HG03565 (cell line): ENCODE data around the gene CNN2.

Experiments
- ATAC-seq: cut with Tn5 transposase; IDR thresholded peaks from one replicate; pipeline ENCODE4 v1.9.1; 2021; ENCODE audit warnings: mild to moderate bottlenecking, moderate library complexity; ENCODE audit not compliant: unreplicated experiment

The CNN2 gene

DNA sequence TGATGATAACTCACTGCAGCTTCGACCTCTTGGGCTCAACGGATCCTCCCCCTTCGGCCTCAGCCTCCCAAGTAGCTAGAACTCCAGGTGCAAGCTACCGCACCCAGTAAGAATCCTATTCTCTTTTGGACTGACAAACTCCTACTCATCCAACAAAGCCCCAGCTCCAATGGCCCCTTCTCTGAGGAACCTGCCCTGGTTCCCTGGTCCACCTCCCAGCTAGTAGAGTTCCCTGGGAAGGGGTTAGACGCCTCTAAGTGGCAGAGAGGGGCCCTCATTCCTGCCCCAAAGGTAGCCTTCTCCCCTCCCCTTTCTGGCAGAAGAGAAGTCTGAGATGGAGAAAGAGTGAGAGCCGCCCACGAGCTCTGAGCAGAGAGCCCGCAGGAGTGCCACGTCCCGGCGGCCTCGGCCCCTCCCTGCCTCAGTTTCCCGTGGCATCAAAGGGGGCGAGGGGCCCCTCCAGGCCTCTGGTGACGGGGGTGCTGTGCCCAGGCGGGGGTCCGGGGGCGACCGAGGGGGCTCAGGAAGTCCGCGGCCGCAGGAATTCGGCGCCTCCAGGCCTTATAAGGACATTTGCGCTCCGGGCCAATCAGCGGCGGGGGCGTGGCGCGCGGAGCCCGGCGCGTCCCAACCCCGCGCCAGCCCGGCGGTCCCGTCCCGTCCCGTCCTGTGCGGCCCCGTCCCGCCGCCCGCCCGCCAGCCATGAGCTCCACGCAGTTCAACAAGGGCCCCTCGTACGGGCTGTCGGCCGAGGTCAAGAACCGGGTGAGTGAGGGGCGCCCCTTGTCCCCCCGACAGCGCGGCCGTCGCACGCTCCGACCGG, at the start of gene CNN2:
TSS of gene CNN2 (plus strand) at position 649 of the 823 bp plus-strand sequence. CDS start at position 703, 54 bp downstream.
- ATAC-seq = no peak

DNA sequence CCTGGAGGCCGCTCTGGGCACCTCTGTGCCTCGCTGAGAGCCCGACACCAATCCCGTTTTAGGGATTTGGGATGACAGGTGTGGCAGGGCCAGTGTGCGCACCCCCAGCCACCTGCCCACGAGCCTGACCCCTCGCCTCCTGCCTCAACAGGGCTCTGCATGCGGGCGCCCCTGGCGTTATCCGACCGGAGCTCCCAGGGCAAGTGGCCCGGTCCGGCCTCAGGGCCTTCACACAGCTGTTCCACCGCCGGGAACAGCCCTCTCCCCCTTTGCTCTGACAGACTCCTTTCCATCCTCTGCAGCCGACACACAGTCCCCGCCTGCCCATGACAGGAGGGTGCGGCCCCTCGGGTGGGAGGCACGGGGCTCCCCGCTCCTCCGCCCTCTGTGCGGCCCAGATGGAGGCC, 49.3 kb upstream of the CNN2 start:
- ATAC-seq = no peak

DNA sequence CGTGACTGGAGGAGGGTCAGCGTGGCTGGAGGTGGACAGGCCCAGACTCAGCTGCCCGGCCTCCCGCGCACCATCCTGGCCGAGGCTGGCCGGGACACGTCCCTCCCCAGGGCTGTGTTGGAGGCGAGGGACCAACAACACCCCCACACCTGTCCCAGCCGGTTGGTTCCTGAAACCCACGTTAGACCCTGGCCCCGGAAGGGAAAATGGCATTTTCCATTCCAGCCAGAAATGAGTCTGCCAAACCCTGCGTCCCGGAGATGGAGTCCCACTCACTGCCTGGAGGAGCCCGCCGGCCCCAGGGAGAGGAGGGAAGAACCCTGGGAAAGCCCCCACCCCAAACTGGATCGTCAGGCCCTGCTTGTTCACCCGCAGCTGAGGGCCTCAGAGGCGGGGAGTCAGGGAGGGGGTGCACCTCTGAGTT, 47.1 kb upstream of the CNN2 start:
- ATAC-seq = no peak

DNA sequence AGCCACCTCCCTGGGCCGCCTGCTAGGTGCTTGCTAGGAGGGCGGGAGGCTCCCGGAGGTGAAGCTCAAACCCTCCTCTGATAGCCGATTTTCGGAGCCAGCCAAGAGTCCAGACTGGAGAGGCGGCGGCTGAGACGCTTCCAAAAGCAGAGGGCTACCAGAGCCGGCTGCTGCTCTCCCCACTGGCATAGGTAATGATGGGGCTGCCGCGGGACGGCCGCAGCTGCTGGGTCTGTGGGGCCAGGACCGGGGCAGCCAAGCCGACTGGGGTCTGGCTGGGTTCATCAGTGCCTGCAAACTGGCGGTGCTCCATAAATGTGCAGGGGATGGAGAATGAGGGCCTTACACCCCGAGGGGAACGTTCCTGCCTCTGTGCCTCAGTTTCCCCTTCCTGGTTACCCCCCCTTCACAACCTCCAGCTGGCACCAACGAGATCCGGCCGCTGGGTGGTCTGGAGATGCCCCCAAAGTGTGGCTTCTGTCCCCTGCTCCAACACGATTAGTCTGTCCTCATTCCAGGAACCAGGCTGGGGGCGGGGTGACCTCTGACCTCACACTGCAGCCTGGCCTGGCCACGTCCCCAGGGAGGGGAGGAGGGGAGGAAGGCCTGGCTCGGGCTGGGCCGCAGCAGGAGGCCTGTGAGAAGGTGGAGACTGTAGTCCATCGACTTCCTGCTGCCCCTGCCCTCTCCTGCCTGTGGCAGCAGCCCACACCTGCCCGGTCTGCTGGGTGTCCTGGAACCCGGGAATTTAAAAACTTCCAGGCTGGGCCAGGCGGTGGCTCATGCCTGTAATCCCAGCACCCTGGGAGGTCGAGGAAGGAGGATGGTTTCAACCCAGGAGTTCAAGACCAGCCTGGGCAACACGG, 46.0 kb upstream of the CNN2 start:
- no peak for ATAC-seq

DNA sequence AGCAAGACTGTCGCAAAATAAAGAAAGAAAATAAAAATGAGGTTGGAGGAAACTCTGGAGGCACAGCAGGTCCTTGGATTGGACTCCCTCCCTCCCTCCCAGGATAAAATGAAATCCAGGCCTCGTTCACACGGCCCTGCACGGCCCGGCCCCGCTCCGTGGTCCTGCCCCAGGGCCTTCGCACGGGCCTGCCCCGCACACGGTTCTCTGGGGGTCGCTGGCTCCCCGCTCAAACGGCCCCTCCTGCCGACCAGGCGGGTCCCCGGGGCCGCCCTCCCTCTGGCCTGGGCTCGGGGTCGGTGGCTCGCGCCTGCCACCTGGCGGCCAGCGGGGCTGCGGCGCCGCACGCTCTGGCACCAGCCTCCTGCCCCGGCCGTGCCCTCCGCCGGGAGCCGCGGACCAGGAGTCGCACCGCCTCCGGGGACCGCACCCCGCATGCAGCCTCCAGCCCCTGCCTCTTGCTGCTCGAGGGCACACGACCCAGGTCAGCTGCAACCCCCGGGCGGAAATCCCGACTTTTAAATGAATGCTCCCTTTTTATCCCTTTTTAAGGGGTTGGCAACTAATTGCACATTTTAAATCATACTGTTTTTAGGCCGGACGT, 43.7 kb upstream of the CNN2 start:
- ATAC-seq = peak; percentile 43

DNA sequence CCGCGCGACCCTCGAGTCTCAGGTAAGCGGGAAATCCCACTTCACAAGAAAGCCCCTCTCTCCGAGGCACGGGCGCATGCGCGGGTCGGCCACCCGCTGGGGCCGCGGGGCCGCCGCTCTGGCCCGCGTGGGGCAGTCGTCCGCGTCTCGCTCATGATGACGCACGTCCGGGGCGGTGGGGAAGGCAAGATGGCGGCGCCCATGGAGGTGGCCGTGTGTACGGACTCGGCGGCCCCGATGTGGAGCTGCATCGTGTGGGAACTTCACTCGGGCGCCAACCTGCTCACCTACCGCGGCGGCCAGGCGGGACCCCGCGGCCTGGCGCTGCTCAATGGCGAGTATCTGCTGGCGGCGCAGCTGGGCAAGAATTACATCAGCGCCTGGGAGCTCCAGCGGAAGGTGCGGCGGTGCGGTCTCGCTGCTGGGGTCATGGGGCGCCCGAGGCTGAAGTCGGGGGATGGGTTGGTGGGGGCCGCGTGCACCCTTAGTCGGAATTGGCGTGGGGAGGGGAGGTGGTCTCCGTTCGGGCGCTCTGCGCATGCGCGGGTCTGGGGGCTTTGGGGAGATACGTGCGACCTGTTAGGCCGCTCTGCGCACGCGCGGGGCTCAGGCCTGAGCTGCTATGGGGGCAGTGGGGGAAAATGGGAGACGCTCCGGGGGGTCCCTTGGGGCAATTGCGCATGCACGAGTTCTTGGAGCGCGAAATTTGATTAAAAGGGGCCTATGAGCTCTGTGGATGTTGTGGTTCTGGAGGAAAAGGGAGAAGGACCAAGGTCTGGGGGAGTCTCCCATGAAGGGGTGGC, 42.0 kb upstream of the CNN2 start, which contains the start of gene WDR18:
TSS of gene WDR18 (plus strand) at position 181 of the 803 bp plus-strand sequence. CDS start at position 190, 9 bp downstream.
- peak; percentile 53 for ATAC-seq

DNA sequence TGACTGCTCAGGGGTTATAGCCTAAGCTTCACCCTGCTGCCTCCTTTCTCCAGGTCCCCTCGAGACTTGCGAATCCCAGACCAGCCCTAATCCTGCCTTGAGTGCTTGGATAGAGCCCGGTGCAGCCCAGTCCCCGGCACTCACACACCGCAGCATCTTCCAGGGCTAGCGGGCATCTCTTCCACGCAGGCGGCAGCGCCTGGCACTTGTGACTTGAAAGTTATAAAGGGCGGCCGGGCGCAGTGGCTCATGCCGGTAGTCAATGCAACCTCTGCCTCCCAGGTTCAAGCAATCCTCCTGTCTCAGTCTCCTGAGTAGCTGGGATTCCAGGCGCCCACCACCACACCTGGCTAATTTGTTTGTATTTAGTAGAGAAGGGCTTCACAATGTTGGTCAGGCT, 40.3 kb upstream of the CNN2 start:
- no peak for ATAC-seq

DNA sequence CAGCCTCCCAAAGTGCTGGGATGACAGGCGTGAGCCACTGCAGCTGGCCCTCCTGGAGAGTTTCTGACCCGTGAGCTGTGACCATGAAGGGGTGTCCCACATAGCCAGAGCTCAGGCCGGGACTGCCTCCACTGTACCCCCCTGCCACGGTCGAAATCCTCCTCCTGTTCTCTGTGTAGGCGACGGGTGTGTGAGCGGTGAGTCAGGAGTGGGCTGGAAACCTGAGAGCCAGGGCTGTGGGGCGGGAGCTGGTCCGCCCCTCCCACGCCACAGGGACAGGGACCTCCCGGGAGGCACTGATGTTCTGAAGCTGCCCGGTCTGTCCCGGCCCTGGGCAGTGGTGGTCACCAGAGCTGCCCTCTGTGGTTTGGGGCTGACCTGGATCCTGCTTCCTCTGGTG, 38.3 kb upstream of the CNN2 start:
- ATAC-seq = no peak

DNA sequence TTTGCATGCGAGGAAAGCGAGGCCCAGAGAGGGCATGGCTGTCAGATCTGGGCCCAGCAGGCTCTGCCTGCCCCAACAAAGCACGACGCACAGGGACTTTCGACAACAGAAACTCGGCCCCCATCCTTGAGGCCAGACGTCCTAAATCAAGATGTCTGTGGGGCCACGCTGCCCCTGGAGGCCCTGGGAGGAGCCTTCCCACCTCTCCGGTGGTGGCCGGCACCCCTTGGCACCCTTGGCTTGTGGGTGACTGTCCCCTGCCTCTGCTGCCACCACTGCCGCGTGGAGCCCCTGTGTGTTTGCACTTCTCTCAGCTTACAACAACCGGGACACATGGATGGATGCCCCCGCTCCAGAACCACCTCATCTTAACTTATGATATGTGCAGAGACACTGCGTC, 37.9 kb upstream of the CNN2 start:
- no peak for ATAC-seq

DNA sequence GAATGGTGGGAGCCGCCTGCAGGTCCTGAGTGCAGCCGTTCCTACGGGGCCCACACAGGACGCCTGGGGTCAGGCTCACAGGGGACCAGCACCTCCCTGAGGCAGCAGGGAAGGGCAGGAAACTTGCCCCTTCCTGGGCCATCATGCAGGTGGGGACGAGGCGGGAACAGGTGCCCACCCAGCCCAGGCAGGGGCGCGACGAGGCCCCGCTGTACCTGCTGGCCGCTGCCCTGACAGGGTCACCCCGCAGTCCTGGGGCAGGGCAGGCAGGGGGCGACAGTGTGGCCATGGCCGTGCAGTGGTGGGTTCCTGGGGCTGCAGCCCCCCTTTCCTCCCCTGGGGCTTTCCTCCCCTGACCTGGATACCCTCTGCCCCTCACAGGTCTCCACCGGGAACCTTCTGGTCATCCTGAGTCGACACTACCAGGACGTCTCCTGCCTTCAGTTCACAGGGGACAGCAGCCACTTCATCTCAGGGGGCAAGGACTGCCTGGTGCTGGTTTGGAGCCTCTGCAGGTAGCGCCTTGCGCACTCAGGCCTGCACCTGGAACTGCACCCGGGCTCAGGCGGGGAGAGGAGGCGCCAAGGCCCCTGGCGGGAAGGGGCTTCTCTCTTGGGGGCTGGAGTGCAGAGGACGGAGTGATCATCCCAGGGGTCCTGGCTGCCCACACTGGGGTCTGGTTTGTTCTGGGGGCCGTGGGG, 36.9 kb upstream of the CNN2 start:
- no peak for ATAC-seq

DNA sequence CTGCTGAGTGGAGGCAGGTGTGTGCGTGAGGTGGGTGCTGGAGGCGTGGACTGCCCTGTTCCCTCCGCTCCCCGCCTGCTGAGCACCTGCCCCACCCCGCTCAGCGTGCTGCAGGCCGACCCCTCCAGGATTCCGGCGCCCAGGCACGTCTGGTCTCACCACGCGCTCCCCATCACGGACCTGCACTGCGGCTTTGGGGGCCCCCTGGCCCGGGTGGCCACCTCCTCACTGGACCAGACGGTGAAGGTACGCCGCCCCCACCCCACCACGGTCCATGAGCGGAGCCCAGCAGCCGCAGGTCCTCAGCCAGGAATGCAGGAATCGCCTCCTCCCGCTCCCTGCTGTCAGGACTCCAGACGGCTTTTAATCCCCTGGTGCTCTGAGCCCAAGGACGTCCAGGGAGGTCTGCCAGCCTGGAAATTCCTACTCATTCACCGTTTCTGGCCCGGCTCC, 36.3 kb upstream of the CNN2 start:
- no peak for ATAC-seq

DNA sequence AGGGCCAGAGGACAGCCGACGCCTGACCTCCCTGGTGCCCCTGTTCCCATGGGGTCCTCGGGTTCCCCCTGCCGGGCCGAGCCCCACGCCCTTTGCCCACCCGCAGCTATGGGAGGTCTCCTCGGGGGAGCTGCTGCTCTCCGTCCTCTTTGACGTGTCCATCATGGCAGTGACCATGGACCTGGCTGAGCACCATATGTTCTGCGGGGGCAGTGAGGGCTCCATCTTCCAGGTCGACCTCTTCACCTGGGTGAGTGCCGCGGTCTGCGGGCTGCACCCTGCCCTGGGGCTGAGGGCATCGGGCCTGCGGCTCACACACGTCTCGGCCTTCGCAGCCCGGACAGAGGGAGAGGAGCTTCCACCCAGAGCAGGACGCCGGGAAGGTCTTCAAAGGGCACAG, 35.7 kb upstream of the CNN2 start:
- no peak for ATAC-seq

DNA sequence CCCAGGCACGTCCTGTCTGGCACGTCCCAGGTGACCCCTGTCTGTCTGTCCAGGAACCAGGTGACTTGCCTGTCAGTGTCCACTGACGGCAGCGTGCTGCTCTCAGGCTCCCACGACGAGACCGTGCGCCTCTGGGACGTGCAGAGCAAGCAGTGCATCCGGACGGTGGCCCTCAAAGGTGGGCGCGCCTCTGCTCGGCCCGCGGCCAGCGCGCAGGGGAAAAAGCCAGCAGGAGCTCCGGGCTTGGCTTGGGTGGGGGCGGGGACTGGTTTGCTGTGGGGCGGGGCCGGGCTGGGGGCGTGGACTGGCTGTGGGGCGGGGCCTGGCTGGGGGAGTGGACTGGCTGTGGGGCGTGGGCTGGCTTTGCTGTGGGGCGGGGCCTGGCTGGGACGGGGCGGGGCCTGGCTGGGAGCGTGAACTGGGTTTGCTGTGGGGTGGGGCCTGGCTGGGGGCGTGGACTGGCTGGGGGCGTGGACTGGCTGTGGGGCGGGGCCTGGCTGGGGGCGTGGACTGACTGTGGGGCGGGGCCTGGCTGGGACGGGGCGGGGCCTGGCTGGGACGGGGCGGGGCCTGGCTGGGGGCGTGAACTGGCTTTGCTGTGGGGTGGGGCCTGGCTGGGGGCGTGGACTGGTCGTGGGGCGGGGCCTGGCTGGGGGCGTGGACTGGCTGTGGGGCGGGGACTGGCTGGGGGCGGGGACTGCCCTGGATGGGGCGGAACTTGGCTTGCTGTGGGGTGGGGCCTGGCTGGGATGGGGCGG, 35.1 kb upstream of the CNN2 start:
- no peak for ATAC-seq

DNA sequence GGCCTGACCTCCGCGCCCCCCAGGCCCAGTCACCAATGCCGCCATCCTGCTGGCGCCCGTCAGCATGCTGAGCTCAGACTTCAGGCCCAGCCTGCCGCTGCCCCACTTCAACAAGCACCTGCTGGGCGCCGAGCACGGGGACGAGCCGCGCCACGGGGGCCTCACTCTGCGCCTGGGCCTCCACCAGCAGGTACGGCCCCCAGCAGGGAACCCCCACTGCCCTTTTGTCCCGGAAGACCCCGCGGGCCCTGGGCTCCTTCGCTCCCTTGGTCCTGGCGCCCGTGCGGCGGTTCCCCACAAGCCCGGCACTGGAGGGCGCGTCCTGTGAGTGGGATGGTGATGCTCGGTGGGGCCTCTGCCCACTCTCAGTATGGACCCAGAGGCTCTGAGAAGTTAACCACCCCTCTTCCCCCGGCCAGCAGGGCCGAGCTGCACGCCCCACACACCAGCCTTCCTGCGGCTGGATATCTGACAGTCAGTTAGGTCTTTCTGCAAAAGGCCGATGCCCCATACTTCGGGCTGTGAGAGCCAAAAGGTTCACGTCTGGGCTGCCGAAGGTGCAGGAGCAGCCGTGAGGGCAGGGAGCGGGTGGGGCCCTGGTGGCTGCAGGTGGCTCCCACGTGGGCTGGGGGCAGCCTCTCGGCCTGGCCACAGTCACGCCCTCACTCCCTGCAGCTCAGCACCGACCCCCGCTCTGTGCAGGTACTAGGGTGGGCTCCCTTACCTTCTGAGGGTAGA, 34.3 kb upstream of the CNN2 start:
- ATAC-seq = no peak

DNA sequence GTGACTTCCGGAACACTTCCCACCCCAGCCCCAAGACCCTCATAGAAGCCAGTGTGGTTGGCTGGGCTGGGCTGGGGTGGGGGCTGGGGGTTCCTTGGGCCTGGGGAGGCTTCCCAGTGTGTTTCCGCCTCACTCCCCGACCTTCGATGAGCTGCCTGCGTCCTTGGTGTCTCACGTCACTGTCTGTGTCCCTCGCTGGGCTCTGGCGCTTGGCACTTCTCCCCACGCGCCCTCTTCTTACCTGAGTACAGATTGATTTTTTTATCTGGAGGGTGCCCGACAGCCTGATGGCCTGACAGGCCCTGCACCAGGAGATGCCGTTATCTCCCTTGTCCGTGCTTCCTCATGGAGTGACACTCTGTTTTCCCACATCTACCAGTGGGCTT, 33.7 kb upstream of the CNN2 start:
- no peak for ATAC-seq

DNA sequence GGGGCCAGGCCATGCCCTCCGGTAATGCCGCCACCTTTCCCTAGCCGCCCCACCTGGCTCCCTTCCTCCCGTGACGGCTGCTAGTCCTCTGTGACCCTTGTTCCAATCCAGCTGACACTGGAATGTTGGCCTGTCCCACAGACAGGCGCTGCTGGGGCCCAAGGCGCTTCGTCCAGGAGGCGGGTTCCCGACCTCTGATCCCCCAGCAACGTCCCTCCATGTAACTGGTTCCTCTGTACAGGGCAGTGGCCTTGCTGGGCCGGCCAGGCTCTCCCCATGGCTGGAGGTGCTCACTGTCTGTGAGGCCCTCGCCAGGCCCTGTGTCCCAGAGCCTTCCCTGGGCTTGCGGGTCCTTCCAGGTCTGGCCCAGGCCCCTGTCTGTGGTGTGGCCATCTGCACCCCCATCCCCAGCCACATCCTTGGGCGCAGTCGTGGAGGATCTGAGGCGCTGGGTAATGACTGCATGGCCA, 33.0 kb upstream of the CNN2 start:
- ATAC-seq = no peak

DNA sequence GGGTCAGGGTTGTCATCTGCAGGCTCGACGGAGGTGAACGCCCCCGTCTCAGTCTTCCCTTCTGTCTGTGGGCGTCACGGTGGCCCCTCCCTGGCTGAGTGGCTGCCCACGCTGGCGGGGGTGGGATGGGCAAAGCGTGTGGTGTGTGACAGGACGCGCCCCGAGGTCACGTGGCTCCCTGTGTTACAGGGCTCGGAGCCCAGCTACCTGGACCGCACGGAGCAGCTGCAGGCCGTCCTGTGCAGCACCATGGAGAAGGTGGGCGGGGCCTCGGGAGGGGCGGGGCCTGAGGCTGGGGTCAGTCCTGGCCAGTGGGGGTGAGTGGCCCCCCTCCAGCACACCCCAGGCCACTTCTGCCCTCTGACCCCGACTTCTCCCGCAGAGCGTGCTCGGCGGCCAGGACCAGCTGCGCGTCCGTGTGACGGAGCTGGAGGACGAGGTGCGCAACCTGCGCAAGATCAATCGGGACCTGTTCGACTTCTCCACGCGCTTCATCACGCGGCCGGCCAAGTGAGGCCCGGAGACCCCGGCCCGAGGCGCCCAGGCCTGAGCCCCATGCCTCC, 32.5 kb upstream of the CNN2 start:
- ATAC-seq = no peak

DNA sequence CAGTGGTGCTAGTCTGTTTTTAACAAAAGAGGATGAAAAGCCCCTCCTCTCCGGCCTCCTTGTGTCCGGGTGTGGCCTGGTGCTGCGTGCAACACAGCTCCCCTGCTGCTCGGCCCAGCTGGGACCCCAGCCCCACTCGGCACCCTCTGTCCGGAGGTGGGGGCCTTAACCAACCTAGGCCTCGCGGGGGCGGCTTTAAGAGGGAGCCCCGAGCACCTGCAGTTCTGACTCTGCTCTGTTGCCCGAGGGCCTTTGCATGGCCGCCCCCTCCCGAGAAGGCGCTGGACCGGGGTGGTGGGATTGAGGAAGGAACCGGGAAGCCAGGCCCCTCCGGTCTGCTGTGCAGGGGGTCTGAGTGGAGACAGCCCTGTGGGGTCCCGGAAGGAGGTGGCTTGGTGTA, 31.9 kb upstream of the CNN2 start:
- no peak for ATAC-seq
